ENCODE results near the gene ZNF182.
"Not testable (repeated sequence)": the region's sequence is repeated elsewhere in the genome, so short reads cannot be mapped to it uniquely, and the experiment has no call there.

The ZNF182 gene

GRCh38 chrX:48003758-48004457, at the start of gene ZNF182:
Gene ZNF182 (minus strand): TSS chrX:48003989. CDS start chrX:48002609, 1,380 bp downstream.
- peak; percentile 87 for FAIRE-seq

- FAIRE-seq: no peak
Measured at GRCh38 chrX:48046846-48047245, 43.1 kb upstream of the ZNF182 start.

GRCh38 chrX:48045410-48046311, 41.9 kb upstream of the ZNF182 start:
- FAIRE-seq: no peak

- no peak for FAIRE-seq
Measured at GRCh38 chrX:48043056-48043455, 39.3 kb upstream of the ZNF182 start.

- no peak for FAIRE-seq
Measured at GRCh38 chrX:48035891-48036290, 32.1 kb upstream of the ZNF182 start.

GRCh38 chrX:48030641-48031173, 26.9 kb upstream of the ZNF182 start:
- FAIRE-seq: not testable (repeated sequence)

- no peak for FAIRE-seq
Measured at GRCh38 chrX:48030237-48030636, 26.4 kb upstream of the ZNF182 start.

- no peak for FAIRE-seq
Measured at GRCh38 chrX:48028091-48028490, 24.3 kb upstream of the ZNF182 start.

GRCh38 chrX:48027545-48027944, 23.8 kb upstream of the ZNF182 start:
- FAIRE-seq: not testable (repeated sequence)

- peak; percentile 77 for FAIRE-seq
Measured at GRCh38 chrX:48025561-48025960, 21.8 kb upstream of the ZNF182 start.

GRCh38 chrX:48022738-48023137, 18.9 kb upstream of the ZNF182 start:
- no peak for FAIRE-seq

GRCh38 chrX:48022100-48022499, 18.3 kb upstream of the ZNF182 start:
- no peak for FAIRE-seq

GRCh38 chrX:48021026-48021900, 17.5 kb upstream of the ZNF182 start:
- peak; percentile 76 for FAIRE-seq

- not testable (repeated sequence) for FAIRE-seq
Measured at GRCh38 chrX:48020472-48020871, 16.7 kb upstream of the ZNF182 start.

GRCh38 chrX:48019892-48020291, 16.1 kb upstream of the ZNF182 start:
- not testable (repeated sequence) for FAIRE-seq

GRCh38 chrX:48016583-48017310, 13.0 kb upstream of the ZNF182 start:
- FAIRE-seq: not testable (repeated sequence)

- FAIRE-seq: not testable (repeated sequence)
Measured at GRCh38 chrX:48009445-48009960, 5.7 kb upstream of the ZNF182 start.

GRCh38 chrX:48006688-48007087, 2.9 kb upstream of the ZNF182 start, which contains the start of gene SPACA5:
Gene SPACA5 (plus strand): TSS chrX:48006988. CDS start chrX:48007803, 815 bp downstream.
- not testable (repeated sequence) for FAIRE-seq

GRCh38 chrX:48003367-48003757, 427 bp downstream of the ZNF182 start:
- FAIRE-seq: no peak

GRCh38 chrX:48002929-48003328, 860 bp downstream of the ZNF182 start:
- FAIRE-seq: no peak

- no peak for FAIRE-seq
Measured at GRCh38 chrX:48002319-48002718, 1.5 kb downstream of the ZNF182 start.

GRCh38 chrX:48001260-48001659, 2.5 kb downstream of the ZNF182 start:
- no peak for FAIRE-seq

Data from G401.6 (cell line).